Parathyroid adenoma (tissue), 2 donors: Measurements from ENCODE around the gene IL17RB.

Experiments
- H2AFZ ChIP-seq: fragments of 300-600 bp; sonication (generic); one replicate; pipeline ENCODE4 v1.7.0; 2017; ENCODE audit warnings: antibody characterized with exemption, mild to moderate bottlenecking
- H3K27ac ChIP-seq: fragments of 300-600 bp; sonication (generic); one replicate; pipeline ENCODE4 v1.7.0; 2017
- H3K27me3 ChIP-seq: fragments of 300-600 bp; sonication (generic); one replicate; pipeline ENCODE4 v1.7.0; 2017; ENCODE audit warnings: low read length; ENCODE audit not compliant: control insufficient read depth, insufficient read depth
- H3K36me3 ChIP-seq: fragments of 300-600 bp; sonication (generic); one replicate; pipeline ENCODE4 v1.7.0; 2017; ENCODE audit warnings: low read length; ENCODE audit not compliant: control insufficient read depth, insufficient read depth
- H3K4me1 ChIP-seq: fragments of 300-600 bp; sonication (generic); one replicate; pipeline ENCODE4 v1.7.0; 2017; ENCODE audit warnings: control low read depth
- H3K4me2 ChIP-seq: fragments of 300-600 bp; sonication (generic); one replicate; pipeline ENCODE4 v1.7.0; 2017; ENCODE audit warnings: low read length
- H3K4me3 ChIP-seq: fragments of 300-600 bp; sonication (generic); one replicate; pipeline ENCODE4 v1.7.0; 2017; ENCODE audit warnings: low read depth, low read length
- H3K79me2 ChIP-seq: fragments of 300-600 bp; sonication (generic); one replicate; pipeline ENCODE4 v1.7.0; 2017; ENCODE audit warnings: control low read depth
- H3K9ac ChIP-seq: fragments of 300-600 bp; sonication (generic); one replicate; pipeline ENCODE4 v1.7.0; 2017; ENCODE audit warnings: mild to moderate bottlenecking
- H3K9me3 ChIP-seq: fragments of 300-600 bp; sonication (generic); one replicate; pipeline ENCODE4 v1.7.0; 2017; ENCODE audit warnings: low read length; ENCODE audit not compliant: control insufficient read depth
- TF ChIP-seq, protein P1 (sequence below): fragments of 300-600 bp; sonication (generic); IDR thresholded peaks from one replicate; pipeline ENCODE4 v1.7.0; 2017; ENCODE audit warnings: antibody characterized with exemption, mild to moderate bottlenecking
- donor health status: primary hyperparathyroidism.

The IL17RB gene

DNA sequence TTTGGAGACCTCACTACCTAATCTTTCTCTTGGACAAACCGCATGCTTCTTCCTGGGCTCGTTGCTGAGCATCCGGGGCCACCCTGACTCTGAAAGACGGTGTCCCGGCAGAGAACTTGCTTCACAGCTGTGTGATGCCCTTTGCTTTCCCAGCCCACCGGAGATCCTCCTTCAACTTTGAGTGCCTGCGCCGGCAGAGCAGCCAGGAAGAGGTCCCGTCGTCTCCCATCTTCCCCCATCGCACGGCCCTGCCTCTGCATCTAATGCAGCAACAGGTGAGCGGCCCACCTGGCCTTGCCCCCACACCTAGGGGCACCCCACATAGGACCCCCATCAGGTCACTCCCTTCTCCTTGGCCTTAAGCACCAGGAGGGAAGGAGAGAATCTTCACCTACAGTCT lies 37.9 kb upstream of the IL17RB start:
- Histone ChIP-seq H3K27ac (no peak overlapping the region), H3K4me2 (no peak overlapping the region), H3K36me3 (no peaks in the 10 kb centered on the region), H3K79me2 (no peaks in the 10 kb centered on the region), H3K4me1 (no peaks in the 10 kb centered on the region), H2AFZ (no peak overlapping the region), H3K27me3 (no peaks in the 10 kb centered on the region), H3K9ac (no peak overlapping the region), H3K4me3 (no peak overlapping the region), H3K9me3 (no peaks in the 10 kb centered on the region)
- TF ChIP-seq, protein P1, sequence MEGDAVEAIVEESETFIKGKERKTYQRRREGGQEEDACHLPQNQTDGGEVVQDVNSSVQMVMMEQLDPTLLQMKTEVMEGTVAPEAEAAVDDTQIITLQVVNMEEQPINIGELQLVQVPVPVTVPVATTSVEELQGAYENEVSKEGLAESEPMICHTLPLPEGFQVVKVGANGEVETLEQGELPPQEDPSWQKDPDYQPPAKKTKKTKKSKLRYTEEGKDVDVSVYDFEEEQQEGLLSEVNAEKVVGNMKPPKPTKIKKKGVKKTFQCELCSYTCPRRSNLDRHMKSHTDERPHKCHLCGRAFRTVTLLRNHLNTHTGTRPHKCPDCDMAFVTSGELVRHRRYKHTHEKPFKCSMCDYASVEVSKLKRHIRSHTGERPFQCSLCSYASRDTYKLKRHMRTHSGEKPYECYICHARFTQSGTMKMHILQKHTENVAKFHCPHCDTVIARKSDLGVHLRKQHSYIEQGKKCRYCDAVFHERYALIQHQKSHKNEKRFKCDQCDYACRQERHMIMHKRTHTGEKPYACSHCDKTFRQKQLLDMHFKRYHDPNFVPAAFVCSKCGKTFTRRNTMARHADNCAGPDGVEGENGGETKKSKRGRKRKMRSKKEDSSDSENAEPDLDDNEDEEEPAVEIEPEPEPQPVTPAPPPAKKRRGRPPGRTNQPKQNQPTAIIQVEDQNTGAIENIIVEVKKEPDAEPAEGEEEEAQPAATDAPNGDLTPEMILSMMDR, result no peak

DNA sequence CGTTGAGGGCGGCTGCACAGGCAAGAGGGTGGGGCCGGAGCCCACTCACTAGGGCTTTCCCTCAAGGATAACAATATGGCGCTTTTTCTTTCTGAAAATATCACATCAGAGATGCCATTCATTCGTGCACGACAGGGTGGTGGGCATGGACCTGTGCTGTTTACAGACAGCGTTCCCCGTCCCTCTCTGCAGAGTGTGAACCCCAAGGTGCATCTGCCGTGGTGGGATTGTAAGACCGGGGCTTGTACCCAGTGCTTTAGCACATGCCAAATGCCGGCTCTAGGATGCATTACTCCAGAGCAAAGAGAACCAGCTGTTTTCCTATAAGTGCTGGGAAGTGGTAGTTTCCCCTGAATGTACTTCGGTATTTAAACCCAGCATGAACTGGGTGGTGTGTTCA lies 37.1 kb upstream of the IL17RB start:
- Histone ChIP-seq H3K27me3 (no peaks in the 10 kb centered on the region), H2AFZ (no peak overlapping the region), H3K79me2 (no peaks in the 10 kb centered on the region), H3K9me3 (no peaks in the 10 kb centered on the region), H3K4me3 (no peak overlapping the region), H3K4me2 (no peak overlapping the region), H3K27ac (no peak overlapping the region), H3K36me3 (no peaks in the 10 kb centered on the region), H3K9ac (no peak overlapping the region), H3K4me1 (peaks cover 2% of the 10 kb centered on the region)
- TF ChIP-seq, protein P1, result no peak

DNA sequence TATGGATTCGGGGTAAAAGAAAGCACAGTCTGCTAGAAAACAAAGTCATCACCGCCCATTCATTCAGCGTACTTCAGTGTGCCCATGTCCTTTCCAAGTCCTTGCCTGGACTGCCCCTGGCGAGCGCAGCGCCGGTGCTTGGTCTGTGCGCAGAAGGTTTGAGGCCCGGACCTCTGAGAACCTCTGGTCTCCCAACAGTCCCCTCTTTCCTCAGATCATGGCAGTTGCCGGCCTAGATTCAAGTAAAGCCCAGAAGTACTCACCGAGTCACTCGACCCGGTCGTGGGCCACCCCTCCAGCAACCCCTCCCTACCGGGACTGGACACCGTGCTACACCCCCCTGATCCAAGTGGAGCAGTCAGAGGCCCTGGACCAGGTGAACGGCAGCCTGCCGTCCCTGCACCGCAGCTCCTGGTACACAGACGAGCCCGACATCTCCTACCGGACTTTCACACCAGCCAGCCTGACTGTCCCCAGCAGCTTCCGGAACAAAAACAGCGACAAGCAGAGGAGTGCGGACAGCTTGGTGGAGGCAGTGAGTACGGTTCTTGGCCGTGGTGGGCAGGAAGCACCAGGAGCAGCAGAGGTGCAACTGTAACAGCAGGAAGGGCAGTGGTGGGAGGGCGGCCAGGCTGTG lies 36.5 kb upstream of the IL17RB start:
- Histone ChIP-seq H2AFZ (no peak overlapping the region), H3K9me3 (no peaks in the 10 kb centered on the region), H3K4me2 (no peak overlapping the region), H3K79me2 (no peaks in the 10 kb centered on the region), H3K9ac (no peak overlapping the region), H3K4me1 (peaks cover 4% of the 10 kb centered on the region), H3K4me3 (no peak overlapping the region), H3K27me3 (no peaks in the 10 kb centered on the region), H3K27ac (no peak overlapping the region), H3K36me3 (no peaks in the 10 kb centered on the region)
- TF ChIP-seq, protein P1, result no peak

DNA sequence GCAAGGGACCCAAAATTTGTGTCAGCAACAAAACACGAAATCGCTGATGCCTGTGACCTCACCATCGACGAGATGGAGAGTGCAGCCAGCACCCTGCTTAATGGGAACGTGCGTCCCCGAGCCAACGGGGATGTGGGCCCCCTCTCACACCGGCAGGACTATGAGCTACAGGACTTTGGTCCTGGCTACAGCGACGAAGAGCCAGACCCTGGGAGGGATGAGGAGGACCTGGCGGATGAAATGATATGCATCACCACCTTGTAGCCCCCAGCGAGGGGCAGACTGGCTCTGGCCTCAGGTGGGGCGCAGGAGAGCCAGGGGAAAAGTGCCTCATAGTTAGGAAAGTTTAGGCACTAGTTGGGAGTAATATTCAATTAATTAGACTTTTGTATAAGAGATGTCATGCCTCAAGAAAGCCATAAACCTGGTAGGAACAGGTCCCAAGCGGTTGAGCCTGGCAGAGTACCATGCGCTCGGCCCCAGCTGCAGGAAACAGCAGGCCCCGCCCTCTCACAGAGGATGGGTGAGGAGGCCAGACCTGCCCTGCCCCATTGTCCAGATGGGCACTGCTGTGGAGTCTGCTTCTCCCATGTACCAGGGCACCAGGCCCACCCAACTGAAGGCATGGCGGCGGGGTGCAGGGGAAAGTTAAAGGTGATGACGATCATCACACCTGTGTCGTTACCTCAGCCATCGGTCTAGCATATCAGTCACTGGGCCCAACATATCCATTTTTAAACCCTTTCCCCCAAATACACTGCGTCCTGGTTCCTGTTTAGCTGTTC lies 35.0 kb upstream of the IL17RB start:
- Histone ChIP-seq H3K27ac (no peak overlapping the region), H3K36me3 (no peaks in the 10 kb centered on the region), H3K9me3 (no peaks in the 10 kb centered on the region), H3K4me1 (peaks cover 4% of the 10 kb centered on the region), H2AFZ (no peak overlapping the region), H3K27me3 (no peaks in the 10 kb centered on the region), H3K79me2 (no peaks in the 10 kb centered on the region), H3K4me2 (no peak overlapping the region), H3K4me3 (no peak overlapping the region), H3K9ac (no peak overlapping the region)
- TF ChIP-seq, protein P1, result no peak

DNA sequence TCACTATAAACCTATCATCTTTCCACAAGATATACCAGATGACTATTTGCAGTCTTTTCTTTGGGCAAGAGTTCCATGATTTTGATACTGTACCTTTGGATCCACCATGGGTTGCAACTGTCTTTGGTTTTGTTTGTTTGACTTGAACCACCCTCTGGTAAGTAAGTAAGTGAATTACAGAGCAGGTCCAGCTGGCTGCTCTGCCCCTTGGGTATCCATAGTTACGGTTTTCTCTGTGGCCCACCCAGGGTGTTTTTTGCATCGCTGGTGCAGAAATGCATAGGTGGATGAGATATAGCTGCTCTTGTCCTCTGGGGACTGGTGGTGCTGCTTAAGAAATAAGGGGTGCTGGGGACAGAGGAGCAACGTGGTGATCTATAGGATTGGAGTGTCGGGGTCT lies 33.9 kb upstream of the IL17RB start:
- H3K4me1 ChIP-seq, result peaks cover 4% of the 10 kb centered on the region

More for the DNA sequence above, 33.9 kb upstream of the IL17RB start:
- H3K4me2 ChIP-seq, result no peak overlapping the region
- H3K27ac ChIP-seq, result no peak overlapping the region
- H3K4me3 ChIP-seq, result no peak overlapping the region
- H2AFZ ChIP-seq, result no peak overlapping the region
- no peaks in the 10 kb centered on the region for H3K79me2 ChIP-seq
- no peaks in the 10 kb centered on the region for H3K9me3 ChIP-seq
- H3K27me3 ChIP-seq, result no peaks in the 10 kb centered on the region
- TF ChIP-seq, protein P1, result no peak
- no peak overlapping the region for H3K9ac ChIP-seq
- no peaks in the 10 kb centered on the region for H3K36me3 ChIP-seq
